Suppressor macrophage treated with lipopolysaccharide for 1 hour (primary cell): ENCODE data around the gene PPP1R9A.

ENCODE experiments used
- DNase-seq, 3 donors: peaks; one replicate each; pipeline ENCODE4 v3.0.0-alpha.2; 2020 to 2022

PPP1R9A gene

GRCh38 chr7:95209276-95209675 is 301.9 kb downstream of the PPP1R9A start:
- DNase-seq = no peak

- DNase-seq = no peak
Measured at GRCh38 chr7:95209788-95210187, 302.4 kb downstream of the PPP1R9A start.

- DNase-seq = no peak
Measured at GRCh38 chr7:95213148-95213547, 305.8 kb downstream of the PPP1R9A start.

GRCh38 chr7:95213809-95214492 is 306.6 kb downstream of the PPP1R9A start:
- no peak for DNase-seq

- DNase-seq = no peak
Measured at GRCh38 chr7:95219721-95220120, 312.3 kb downstream of the PPP1R9A start.

GRCh38 chr7:95220328-95220727 is 312.9 kb downstream of the PPP1R9A start:
- DNase-seq = no peak

- no peak for DNase-seq
Measured at GRCh38 chr7:95225301-95225700, 317.9 kb downstream of the PPP1R9A start.

GRCh38 chr7:95229301-95229700 is 321.9 kb downstream of the PPP1R9A start:
- DNase-seq = no peak

GRCh38 chr7:95238252-95238943 is 331.0 kb downstream of the PPP1R9A start:
- DNase-seq = no peak

- no peak for DNase-seq
Measured at GRCh38 chr7:95240921-95241320, 333.5 kb downstream of the PPP1R9A start.

GRCh38 chr7:95242266-95242665 is 334.9 kb downstream of the PPP1R9A start:
- no peak for DNase-seq

GRCh38 chr7:95244616-95245015 is 337.2 kb downstream of the PPP1R9A start:
- DNase-seq = no peak

- no peak for DNase-seq
Measured at GRCh38 chr7:95245828-95246500, 338.6 kb downstream of the PPP1R9A start.

GRCh38 chr7:95246831-95247370 is 339.5 kb downstream of the PPP1R9A start:
- peak; percentile 54 to 63 (median 63) for DNase-seq

GRCh38 chr7:95250571-95250970 is 343.2 kb downstream of the PPP1R9A start:
- no peak for DNase-seq

GRCh38 chr7:95251966-95252365 is 344.6 kb downstream of the PPP1R9A start:
- no peak for DNase-seq

- DNase-seq = no peak
Measured at GRCh38 chr7:95253986-95254385, 346.6 kb downstream of the PPP1R9A start.

- DNase-seq = peak in 1 of 3 donors; percentile 3
Measured at GRCh38 chr7:95255691-95256090, 348.3 kb downstream of the PPP1R9A start.

- no peak for DNase-seq
Measured at GRCh38 chr7:95261895-95262415, 354.6 kb downstream of the PPP1R9A start.

GRCh38 chr7:95262875-95263274 is 355.5 kb downstream of the PPP1R9A start:
- DNase-seq = no peak

GRCh38 chr7:95263785-95264362 is 356.5 kb downstream of the PPP1R9A start:
- DNase-seq = no peak

- no peak for DNase-seq
Measured at GRCh38 chr7:95264363-95264891, 357.0 kb downstream of the PPP1R9A start.

- DNase-seq = no peak
Measured at GRCh38 chr7:95265634-95266033, 358.2 kb downstream of the PPP1R9A start.
